Sigmoid colon (tissue), 4 donors: ENCODE results near the gene ZRANB1.

Experiments used
- CTCF ChIP-seq, 4 experiments: fragments of 450-650 bp in 3 of 4; fragments of 200-600 bp in 1 of 4; IDR thresholded peaks; one replicate each; pipeline ENCODE4 v1.5.1; 2016 to 2019; ENCODE audit warnings: antibody characterized with exemption in 4 of 4, mild to moderate bottlenecking in 3 of 4, moderate library complexity in 2 of 4
- EP300 ChIP-seq, 4 donors: sonication (generic); formaldehyde crosslinking; IDR thresholded peaks; one replicate each; pipeline ENCODE4 v1.6.1; 2017; ENCODE audit warnings: antibody characterized with exemption in 4 of 4
- POLR2A ChIP-seq, 2 donors: fragments of 450-650 bp; IDR thresholded peaks; one replicate each; pipeline ENCODE4 v1.6.1; 2016; ENCODE audit warnings: antibody characterized with exemption in 2 of 2, mild to moderate bottlenecking in 2 of 2, moderate library complexity in 2 of 2
- POLR2AphosphoS5 ChIP-seq, 4 donors: sonication (generic); formaldehyde crosslinking; IDR thresholded peaks; one replicate each; pipeline ENCODE4 v1.6.1; 2017; ENCODE audit warnings: antibody characterized with exemption in 4 of 4

- TF ChIP-seq CTCF (IDR thresholded peaks at IDR 0.05) (no peak), EP300 (IDR thresholded peaks at IDR 0.05) (no peak), POLR2A (IDR thresholded peaks at IDR 0.05) (no peak), POLR2AphosphoS5 (IDR thresholded peaks at IDR 0.05) (peak in 2 of 4 donors; percentile 12 to 39)
Measured at GRCh38 chr10:125011926-125012705, 70.2 kb downstream of the ZRANB1 start.
